NCI-H1092 (cell line): ENCODE results near the gene GLIPR2.
A peak's percentile ranks its signal among the peaks of the same experiment; 100 is the strongest.
"Not testable (repeated sequence)": the region's sequence is repeated elsewhere in the genome, so short reads cannot be mapped to it uniquely, and the experiment has no call there.

Source experiments
- DNase-seq: peaks from one replicate; lab custom pipeline; 2025; lab: John Stamatoyannopoulos, UW

Gene GLIPR2

GRCh38 chr9:36136272-36136893 lies at the start of gene GLIPR2:
Gene GLIPR2 (plus strand): TSS chr9:36136733. CDS start chr9:36136779, 46 bp downstream.
- DNase-seq, result peak; percentile 25

GRCh38 chr9:36087054-36087453 lies 49.5 kb upstream of the GLIPR2 start:
- not testable (repeated sequence) for DNase-seq

- no peak for DNase-seq
Measured at GRCh38 chr9:36088020-36088419, 48.5 kb upstream of the GLIPR2 start.

GRCh38 chr9:36091026-36091953 lies 45.2 kb upstream of the GLIPR2 start:
- DNase-seq, result no peak

- no peak for DNase-seq
Measured at GRCh38 chr9:36092014-36092413, 44.5 kb upstream of the GLIPR2 start.

- no peak for DNase-seq
Measured at GRCh38 chr9:36092509-36093215, 43.9 kb upstream of the GLIPR2 start.

- no peak for DNase-seq
Measured at GRCh38 chr9:36093384-36093783, 43.1 kb upstream of the GLIPR2 start.

GRCh38 chr9:36099718-36100117 lies 36.8 kb upstream of the GLIPR2 start:
- no peak for DNase-seq

- DNase-seq, result no peak
Measured at GRCh38 chr9:36100532-36100931, 36.0 kb upstream of the GLIPR2 start.

GRCh38 chr9:36101916-36102741 lies 34.4 kb upstream of the GLIPR2 start:
- DNase-seq, result no peak

- DNase-seq, result peak; percentile 80
Measured at GRCh38 chr9:36102742-36103495, 33.6 kb upstream of the GLIPR2 start.

- no peak for DNase-seq
Measured at GRCh38 chr9:36109071-36109470, 27.5 kb upstream of the GLIPR2 start.

- DNase-seq, result no peak
Measured at GRCh38 chr9:36110434-36110833, 26.1 kb upstream of the GLIPR2 start.

GRCh38 chr9:36112516-36112915 lies 24.0 kb upstream of the GLIPR2 start:
- no peak for DNase-seq

- DNase-seq, result no peak
Measured at GRCh38 chr9:36113999-36114398, 22.5 kb upstream of the GLIPR2 start.

- no peak for DNase-seq
Measured at GRCh38 chr9:36116593-36116992, 19.9 kb upstream of the GLIPR2 start.

- DNase-seq, result no peak
Measured at GRCh38 chr9:36118201-36118600, 18.3 kb upstream of the GLIPR2 start.

- peak; percentile 69 for DNase-seq
Measured at GRCh38 chr9:36118706-36119105, 17.8 kb upstream of the GLIPR2 start.

GRCh38 chr9:36119476-36119875 lies 17.1 kb upstream of the GLIPR2 start:
- no peak for DNase-seq

- no peak for DNase-seq
Measured at GRCh38 chr9:36120705-36121104, 15.8 kb upstream of the GLIPR2 start.

GRCh38 chr9:36121971-36122370 lies 14.6 kb upstream of the GLIPR2 start:
- no peak for DNase-seq
